ENCODE results near the gene GNG14.

GNG14 gene

GRCh38 chr19:12685831-12686230 is 2.0 kb upstream of the GNG14 start:
- no peak for DNase-seq (ENCODE audit: low read depth in 1 of 2, low spot score in 1 of 2)
- TF ChIP-seq REST (IDR thresholded peaks at IDR 0.05; ENCODE audit: insufficient replicate concordance, low read depth), result no peak
- TF ChIP-seq SPI1 (IDR thresholded peaks at IDR 0.05; ENCODE audit: borderline replicate concordance, low read depth), result no peak
- TF ChIP-seq, protein P1, sequence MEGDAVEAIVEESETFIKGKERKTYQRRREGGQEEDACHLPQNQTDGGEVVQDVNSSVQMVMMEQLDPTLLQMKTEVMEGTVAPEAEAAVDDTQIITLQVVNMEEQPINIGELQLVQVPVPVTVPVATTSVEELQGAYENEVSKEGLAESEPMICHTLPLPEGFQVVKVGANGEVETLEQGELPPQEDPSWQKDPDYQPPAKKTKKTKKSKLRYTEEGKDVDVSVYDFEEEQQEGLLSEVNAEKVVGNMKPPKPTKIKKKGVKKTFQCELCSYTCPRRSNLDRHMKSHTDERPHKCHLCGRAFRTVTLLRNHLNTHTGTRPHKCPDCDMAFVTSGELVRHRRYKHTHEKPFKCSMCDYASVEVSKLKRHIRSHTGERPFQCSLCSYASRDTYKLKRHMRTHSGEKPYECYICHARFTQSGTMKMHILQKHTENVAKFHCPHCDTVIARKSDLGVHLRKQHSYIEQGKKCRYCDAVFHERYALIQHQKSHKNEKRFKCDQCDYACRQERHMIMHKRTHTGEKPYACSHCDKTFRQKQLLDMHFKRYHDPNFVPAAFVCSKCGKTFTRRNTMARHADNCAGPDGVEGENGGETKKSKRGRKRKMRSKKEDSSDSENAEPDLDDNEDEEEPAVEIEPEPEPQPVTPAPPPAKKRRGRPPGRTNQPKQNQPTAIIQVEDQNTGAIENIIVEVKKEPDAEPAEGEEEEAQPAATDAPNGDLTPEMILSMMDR (IDR thresholded peaks at IDR 0.05; ENCODE audit: insufficient read depth, low read length), result no peak
- no peak for TF ChIP-seq POLR2AphosphoS5 (IDR thresholded peaks at IDR 0.05; ENCODE audit: low read depth)
- no peak for TF ChIP-seq GABPA (IDR thresholded peaks at IDR 0.05; ENCODE audit: low read depth)
- Histone ChIP-seq H3K27ac (replicated peaks) (no peak overlapping the region), H3K27me3 (ENCODE audit: insufficient read depth, poor library complexity, severe bottlenecking) (no peaks in the 10 kb centered on the region), H3K4me3 (replicated peaks; ENCODE audit: insufficient read depth, low read length) (no peak overlapping the region)

DNA sequence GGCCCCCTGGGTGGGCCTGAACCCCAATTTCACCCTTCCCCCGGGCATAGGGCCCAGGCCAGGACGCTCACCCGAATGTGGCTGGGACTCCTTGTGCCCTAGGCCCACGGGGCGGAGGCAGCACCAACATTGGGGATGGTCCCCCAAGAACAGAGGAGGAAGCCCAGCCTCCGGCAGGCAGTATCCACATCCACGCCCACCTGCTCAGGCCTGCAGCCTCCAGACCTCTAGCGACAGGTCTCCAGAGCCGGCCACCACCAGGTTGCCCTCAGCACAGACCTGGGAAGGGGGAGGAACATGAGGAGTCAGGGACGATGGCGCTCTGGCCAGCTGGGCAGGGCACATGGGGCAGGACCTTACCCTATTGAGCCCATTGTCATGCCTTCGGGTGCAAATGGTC is 1.2 kb downstream of the GNG14 start:
- no peak overlapping the region for H3K27ac ChIP-seq (replicated peaks)
- no peak for DNase-seq (ENCODE audit: low read depth in 1 of 2, low spot score in 1 of 2)
- H3K27me3 ChIP-seq (ENCODE audit: insufficient read depth, poor library complexity, severe bottlenecking), result no peaks in the 10 kb centered on the region
- TF ChIP-seq POLR2AphosphoS5 (IDR thresholded peaks at IDR 0.05; ENCODE audit: low read depth), result no peak
- no peak for TF ChIP-seq SPI1 (IDR thresholded peaks at IDR 0.05; ENCODE audit: borderline replicate concordance, low read depth)
- H3K4me3 ChIP-seq (replicated peaks; ENCODE audit: insufficient read depth, low read length), result no peak overlapping the region

DNA sequence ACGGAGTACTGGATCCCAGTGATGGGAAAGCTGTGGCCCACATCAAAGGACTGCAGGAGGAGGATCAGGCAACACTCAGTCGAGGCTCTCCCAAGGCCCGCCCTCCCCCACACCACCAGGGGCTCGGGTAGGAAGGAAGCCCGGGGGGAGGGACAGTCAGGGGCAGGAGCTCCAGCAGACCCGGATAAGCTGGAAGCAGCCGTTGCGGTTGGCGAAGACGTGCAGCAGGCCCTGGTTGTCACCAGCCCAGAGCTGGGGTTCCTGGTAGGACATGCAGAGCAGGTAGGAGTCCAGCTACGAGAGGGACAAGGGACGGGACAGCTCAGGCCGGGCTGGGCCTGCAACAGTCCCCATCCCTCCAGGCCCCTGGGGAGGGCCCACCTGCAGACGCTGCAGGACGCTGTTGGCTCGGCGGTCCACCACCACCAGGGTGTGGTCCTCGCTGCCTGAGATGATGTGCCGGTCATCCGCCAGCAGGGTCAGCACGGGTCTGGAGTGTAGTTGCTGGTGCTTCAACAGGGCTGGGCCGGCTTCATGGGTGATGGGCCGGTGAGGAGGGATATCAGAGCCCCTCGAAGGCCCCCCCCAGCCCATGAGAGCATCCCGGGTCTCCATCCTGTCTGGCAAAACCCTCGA is 1.9 kb downstream of the GNG14 start:
- H3K4me3 ChIP-seq (replicated peaks; ENCODE audit: insufficient read depth, low read length), result no peak overlapping the region
- no peak for TF ChIP-seq GABPA (IDR thresholded peaks at IDR 0.05; ENCODE audit: low read depth)
- TF ChIP-seq SPI1 (IDR thresholded peaks at IDR 0.05; ENCODE audit: borderline replicate concordance, low read depth), result no peak
- no peak for TF ChIP-seq POLR2AphosphoS5 (IDR thresholded peaks at IDR 0.05; ENCODE audit: low read depth)
- no peak for TF ChIP-seq REST (IDR thresholded peaks at IDR 0.05; ENCODE audit: insufficient replicate concordance, low read depth)
- TF ChIP-seq, protein P1 (IDR thresholded peaks at IDR 0.05; ENCODE audit: insufficient read depth, low read length), result no peak
- no peaks in the 10 kb centered on the region for H3K27me3 ChIP-seq (ENCODE audit: insufficient read depth, poor library complexity, severe bottlenecking)
- no peak overlapping the region for H3K27ac ChIP-seq (replicated peaks)
- no peak for DNase-seq (ENCODE audit: low read depth in 1 of 2, low spot score in 1 of 2)

DNA sequence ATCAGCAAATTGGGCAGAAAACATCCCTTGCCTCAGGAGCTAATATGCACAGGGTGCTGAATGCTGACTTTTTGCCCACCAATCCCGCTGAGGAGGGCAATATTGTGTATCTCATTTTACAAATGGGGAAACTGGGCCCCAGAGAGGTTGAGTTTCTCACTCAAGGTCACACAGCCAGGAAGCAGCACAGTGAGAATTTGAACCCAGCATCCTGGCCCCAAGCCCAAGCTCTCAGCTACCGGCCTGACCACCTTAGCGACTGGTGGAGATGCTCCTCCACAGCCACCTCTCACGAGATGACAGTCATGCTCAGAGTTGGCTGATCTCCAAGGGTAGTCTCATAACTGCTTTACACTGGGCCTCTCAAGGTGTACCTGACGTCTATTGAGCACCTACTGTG is 5.2 kb downstream of the GNG14 start:
- no peaks in the 10 kb centered on the region for H3K27me3 ChIP-seq (ENCODE audit: insufficient read depth, poor library complexity, severe bottlenecking)
- no peak overlapping the region for H3K27ac ChIP-seq (replicated peaks)
- no peak for DNase-seq (ENCODE audit: low read depth in 1 of 2, low spot score in 1 of 2)
- TF ChIP-seq, protein P1 (IDR thresholded peaks at IDR 0.05; ENCODE audit: insufficient read depth, low read length), result no peak
- no peak for TF ChIP-seq POLR2AphosphoS5 (IDR thresholded peaks at IDR 0.05; ENCODE audit: low read depth)
- TF ChIP-seq REST (IDR thresholded peaks at IDR 0.05; ENCODE audit: insufficient replicate concordance, low read depth), result no peak
- no peak for TF ChIP-seq GABPA (IDR thresholded peaks at IDR 0.05; ENCODE audit: low read depth)
- TF ChIP-seq SPI1 (IDR thresholded peaks at IDR 0.05; ENCODE audit: borderline replicate concordance, low read depth), result no peak
- H3K4me3 ChIP-seq (replicated peaks; ENCODE audit: insufficient read depth, low read length), result no peak overlapping the region

Data from HL-60 (cell line).